Motor neuron (in vitro differentiated cells): ENCODE measurements around the gene CACNA1H. TPM values are rescaled to one million over a fixed set of nuclear protein-coding genes. Genes with fewer than 3 reads are reported as not detected.
A peak's percentile ranks its signal among the peaks of the same experiment; 100 is the strongest.
"Not testable (repeated sequence)": the region's sequence is repeated elsewhere in the genome, so short reads cannot be mapped to it uniquely, and the experiment has no call there.

Experiments used
- ATAC-seq, 8 experiments: fragments of 200-7000 bp; cut with Tn5 transposase; replicated peaks in 6 of 8; 2 replicates each; pipeline ENCODE4 v1.8.0; 2021; ENCODE audit warnings: mild to moderate bottlenecking in 8 of 8, moderate library complexity in 8 of 8
- H3K27ac ChIP-seq, 2 donors: fragments of 250-450 bp; sonication (Bioruptor Pico); 2 replicates each; pipeline ENCODE4 v1.9.0; 2021; ENCODE audit warnings: antibody characterized with exemption in 2 of 2, mild to moderate bottlenecking in 2 of 2, moderate library complexity in 1 of 2
- H3K4me1 ChIP-seq, 2 donors: fragments of 250-450 bp; sonication (Bioruptor Pico); replicated peaks in 1 of 2; 2 replicates each; pipeline ENCODE4 v1.6.1; 2021; ENCODE audit warnings: antibody characterized with exemption in 2 of 2, mild to moderate bottlenecking in 2 of 2, moderate library complexity in 1 of 2
- H3K4me3 ChIP-seq, 5 donors: fragments of 250-450 bp; sonication (Bioruptor Pico); 2 replicates each; pipeline ENCODE4 v1.9.0; 2021; ENCODE audit warnings: antibody characterized with exemption in 5 of 5, mild to moderate bottlenecking in 5 of 5, moderate library complexity in 4 of 5
- WGBS, 10 experiments: fragments of 450-650 bp; shearing (Covaris generic); methylation state at CpG; one replicate each; pipeline ENCODE4 v1.0.0; 2022; 5-methylcytosine and 5-hydroxymethylcytosine counted together
- in situ Hi-C, 9 experiments: fragments of 400-800 bp; cut with MboI; loops; one replicate each; pipeline ENCODE4 v1.15.0; 2021; ENCODE audit warnings: low sequenced_read_pairs in 9 of 9, low pct_unique_long_range_greater_than_20kb in 2 of 9; ENCODE audit not compliant: unreplicated experiment in 9 of 9
- total RNA-seq, 8 experiments: library from RNA; unstranded; fragments of 300-600 nt; gene quantifications; 2 replicates each; pipeline versions ENCODE4 v1.2.3 to v1.2.4, GENCODE V29; 2022

The CACNA1H gene
- total RNA-seq, 8 experiments from 2014 or later: 0.36 to 30.6 (median 20.9) TPM; not detected in 1

DNA sequence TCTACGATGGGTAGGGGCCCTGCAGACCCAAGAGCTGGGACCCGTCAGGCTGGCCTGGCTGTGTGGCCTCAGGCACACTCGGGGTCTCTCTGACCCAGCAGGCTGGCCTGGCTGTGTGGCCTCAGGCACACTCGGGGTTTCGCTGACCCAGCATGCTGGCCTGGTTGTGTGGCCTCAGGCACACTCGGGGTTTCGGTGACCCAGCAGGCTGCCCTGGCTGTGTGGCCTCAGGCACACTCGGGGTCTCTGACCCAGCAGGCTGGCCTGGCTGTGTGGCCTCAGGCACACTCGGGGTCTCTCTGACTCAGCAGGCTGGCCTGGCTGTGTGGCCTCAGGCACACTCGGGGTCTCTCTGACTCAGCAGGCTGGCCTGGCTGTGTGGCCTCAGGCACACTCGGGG is 37.9 kb downstream of the CACNA1H start:
- in situ Hi-C loops: loop anchor here in 2 of 9 experiments (10.0 kb wide), 1 partner anchor 76 kb away; no protein-coding TSS in a partner anchor
- 20 to 60% methylated on average over 1 of the region's 11 CpGs; no CpG with 5 or more reads in 8 of the 10 experiments for WGBS, 10 experiments
- H3K4me3 ChIP-seq, H3K27ac ChIP-seq, ATAC-seq: not testable (repeated sequence)
- peaks cover 35 to 41% of the 10 kb centered on the region in 2 donors for H3K4me1 ChIP-seq

DNA sequence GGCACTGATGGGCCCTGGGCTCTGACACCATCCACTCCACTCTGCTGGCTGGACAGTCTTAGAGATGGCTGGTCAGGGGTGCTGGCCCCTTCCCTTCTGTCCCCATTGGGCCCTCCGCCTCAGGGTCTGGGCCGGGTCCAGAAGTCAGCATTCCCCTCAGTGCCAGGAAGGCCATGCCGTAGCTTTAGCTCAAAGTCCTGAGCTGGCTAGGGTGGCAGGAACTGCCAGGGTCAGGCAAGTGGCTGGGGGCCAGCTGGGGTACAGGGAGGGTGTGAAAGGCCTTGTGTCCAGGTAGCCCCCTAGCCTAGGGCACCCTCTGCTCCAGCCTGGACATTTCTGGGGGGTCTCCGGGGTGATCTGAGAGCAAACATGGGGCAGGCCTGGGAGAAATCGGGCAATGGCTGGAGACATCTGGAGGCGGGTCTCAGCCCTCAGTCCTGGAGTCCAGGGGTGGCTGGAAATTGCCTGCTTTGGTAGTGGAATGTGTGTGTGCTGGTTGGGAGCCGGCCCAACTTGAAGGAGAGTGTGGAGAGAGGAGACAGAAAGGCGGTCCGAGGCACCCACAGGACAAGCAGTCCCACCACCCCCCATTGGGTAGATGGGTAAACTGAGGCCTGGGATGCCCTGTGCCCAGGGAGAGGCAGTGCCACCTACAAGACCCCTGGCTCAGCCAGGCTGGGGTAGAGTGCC is 39.6 kb downstream of the CACNA1H start:
- Histone ChIP-seq H3K4me3 (no peak overlapping the region), H3K4me1 (peaks cover 29 to 35% of the 10 kb centered on the region in 2 donors), H3K27ac (no peak overlapping the region)
- no peak for ATAC-seq
- in situ Hi-C loops: loop anchor here in 2 of 9 experiments (10.0 kb wide), 1 partner anchor 78 kb away; no protein-coding TSS in a partner anchor
- 35 to 100% (median 58%) methylated on average over 1 to 7 of the region's 9 CpGs; no CpG with 5 or more reads in 4 of the 10 experiments for WGBS, 10 experiments

DNA sequence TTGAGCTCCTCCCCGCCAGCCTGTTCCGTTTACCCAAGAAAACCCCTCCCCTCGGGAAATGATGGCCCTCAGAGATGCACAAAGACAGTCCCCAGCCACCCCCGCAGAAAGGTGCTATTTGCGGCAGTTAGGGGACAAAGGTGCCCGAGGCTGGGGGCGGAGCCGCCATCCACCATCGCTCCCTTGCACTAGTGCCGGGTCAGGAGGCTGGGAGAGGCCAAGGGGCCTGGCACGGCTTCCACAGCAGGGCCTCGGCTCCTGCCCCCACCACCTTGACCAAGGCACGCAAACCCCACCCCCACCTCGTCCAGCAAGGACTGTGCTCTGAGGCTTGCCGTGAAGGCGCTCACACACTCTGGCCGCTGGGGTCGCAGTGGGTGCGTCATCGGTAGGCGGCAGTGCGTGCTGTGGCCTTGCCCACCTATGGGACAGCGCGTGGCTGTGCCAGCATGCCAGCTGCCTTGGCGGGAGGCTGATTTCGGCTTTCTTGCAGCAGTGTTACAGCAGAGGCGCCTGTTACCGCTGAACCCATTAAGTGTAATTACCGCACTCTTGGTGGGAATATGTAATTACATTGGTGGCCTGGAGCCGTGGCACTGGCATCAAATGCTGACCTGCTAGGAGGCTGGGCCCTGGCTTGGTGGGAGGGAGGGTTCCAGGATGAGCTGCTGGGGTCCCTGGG is 40.4 kb downstream of the CACNA1H start:
- Histone ChIP-seq H3K27ac (peak overlapping the region in 1 of 2 donors; percentile 10), H3K4me3 (no peak overlapping the region), H3K4me1 (peaks cover 27 to 29% of the 10 kb centered on the region in 2 donors)
- in situ Hi-C loops: loop anchor here in 2 of 9 experiments (10.0 kb wide), 1 partner anchor 78 kb away; no protein-coding TSS in a partner anchor
- 40 to 98% (median 96%) methylated on average over 2 to 8 of the region's 30 CpGs; no CpG with 5 or more reads in 7 of the 10 experiments for WGBS, 10 experiments
- peak in 4 of 8 experiments; percentile 10 to 20 (median 19) for ATAC-seq

DNA sequence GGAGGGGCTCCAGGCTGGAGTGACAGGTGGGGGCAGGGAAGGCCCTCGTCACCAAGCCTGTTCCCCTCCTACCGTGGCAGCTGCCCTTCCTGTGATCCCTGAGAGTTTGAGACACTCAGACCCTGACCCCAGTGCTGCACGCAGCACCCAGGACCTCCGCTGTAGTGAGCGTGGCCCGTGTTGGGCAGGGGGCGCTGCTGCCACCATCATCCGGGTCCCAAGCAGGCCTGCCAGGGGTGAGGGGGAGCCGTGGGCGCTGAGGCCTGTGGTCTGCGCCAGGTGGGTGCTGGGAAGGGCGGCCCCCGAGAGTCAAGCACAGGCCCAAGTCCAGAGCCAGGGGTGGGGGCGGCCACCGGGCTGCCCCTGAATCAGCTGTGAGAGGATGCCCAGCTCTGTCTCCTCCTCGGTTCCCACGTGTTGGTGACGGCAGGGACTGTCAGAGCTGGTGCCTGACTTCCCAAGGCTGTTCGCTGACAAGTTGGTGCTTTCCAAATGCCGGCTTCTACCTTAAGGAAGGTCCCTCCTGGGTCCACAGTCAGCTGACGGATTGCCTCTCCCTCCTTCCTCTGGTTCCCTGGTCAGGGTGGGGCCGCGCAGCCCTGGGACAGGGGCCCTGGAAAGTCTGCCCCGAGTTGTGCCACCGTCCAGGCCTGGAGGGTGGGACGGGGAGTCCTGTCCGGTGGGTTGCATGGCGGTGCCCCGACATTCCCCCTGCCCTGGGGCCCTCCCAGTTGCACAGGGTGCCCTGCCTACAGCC is 41.1 kb downstream of the CACNA1H start:
- in situ Hi-C loops: loop anchor here in 2 of 9 experiments (10.0 kb wide), 1 partner anchor 79 kb away; no protein-coding TSS in a partner anchor
- peak overlapping the region in 1 of 2 donors; percentile 38 for H3K27ac ChIP-seq
- 17 to 60% (median 20%) methylated on average over 1 to 2 of the region's 29 CpGs; no CpG with 5 or more reads in 7 of the 10 experiments for WGBS, 10 experiments
- H3K4me1 ChIP-seq: peaks cover 21 to 22% of the 10 kb centered on the region in 2 donors
- no peak overlapping the region for H3K4me3 ChIP-seq
- ATAC-seq: peak in 5 of 8 experiments; percentile 15 to 28 (median 26)

DNA sequence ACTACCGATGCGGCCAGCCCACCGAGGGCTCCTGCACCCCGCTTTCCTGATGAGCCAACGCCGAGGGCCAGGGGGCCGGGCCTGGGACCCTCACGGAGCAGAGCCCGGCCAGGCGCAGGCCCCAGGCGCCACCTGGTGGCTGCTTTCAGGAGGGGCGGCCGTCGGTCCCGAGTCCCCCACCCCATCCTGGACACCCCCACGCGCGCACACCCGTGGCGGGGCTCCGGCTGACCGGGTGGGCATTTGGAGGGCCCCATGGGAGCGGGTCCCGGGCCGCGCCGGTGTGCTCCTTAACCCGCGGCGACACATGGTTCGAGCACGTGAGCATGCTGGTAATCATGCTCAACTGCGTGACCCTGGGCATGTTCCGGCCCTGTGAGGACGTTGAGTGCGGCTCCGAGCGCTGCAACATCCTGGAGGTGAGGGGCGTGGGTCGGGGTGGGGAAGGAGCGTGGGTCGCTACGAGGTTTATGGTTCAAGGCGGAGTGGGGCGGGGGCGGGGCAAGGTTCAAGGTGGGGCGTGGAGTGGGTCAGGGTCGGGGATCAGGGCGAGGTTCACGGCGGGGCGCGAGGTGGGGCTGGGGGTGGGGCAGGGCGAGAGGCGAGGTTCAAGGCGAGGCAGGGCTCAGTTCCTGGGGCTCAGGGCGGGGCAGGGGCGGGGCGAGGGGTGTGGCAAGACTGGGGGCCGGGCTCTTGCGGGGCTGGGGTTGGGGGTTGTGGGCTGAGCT is 41.9 kb downstream of the CACNA1H start:
- 0 to 20% (median 7%) methylated on average over 1 to 6 of the region's 61 CpGs; no CpG with 5 or more reads in 7 of the 10 experiments for WGBS, 10 experiments
- Histone ChIP-seq H3K27ac (peak overlapping the region in 1 of 2 donors; percentile 38), H3K4me1 (peaks cover 21% of the 10 kb centered on the region in 2 donors), H3K4me3 (no peak overlapping the region)
- peak in 5 of 8 experiments; percentile 46 to 61 (median 51) for ATAC-seq
- in situ Hi-C loops: loop anchor here in 2 of 9 experiments (10.0 kb wide), 1 partner anchor 80 kb away; no protein-coding TSS in a partner anchor

DNA sequence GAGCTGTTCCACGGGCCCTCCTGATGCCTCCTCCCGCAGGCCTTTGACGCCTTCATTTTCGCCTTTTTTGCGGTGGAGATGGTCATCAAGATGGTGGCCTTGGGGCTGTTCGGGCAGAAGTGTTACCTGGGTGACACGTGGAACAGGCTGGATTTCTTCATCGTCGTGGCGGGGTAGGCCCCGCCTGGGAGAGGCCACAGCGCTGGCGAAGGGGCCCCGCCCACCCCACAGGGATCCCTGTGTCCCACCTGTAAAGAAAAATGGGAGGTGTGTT is 42.4 kb downstream of the CACNA1H start:
- H3K4me1 ChIP-seq: peaks cover 21% of the 10 kb centered on the region in 2 donors
- H3K27ac ChIP-seq: no peak overlapping the region
- 92% methylated on average over 5 of the region's 14 CpGs; no CpG with 5 or more reads in 9 of the 10 experiments for WGBS, 10 experiments
- no peak overlapping the region for H3K4me3 ChIP-seq
- in situ Hi-C loops: loop anchor here in 2 of 9 experiments (10.0 kb wide), 1 partner anchor 81 kb away; no protein-coding TSS in a partner anchor
- ATAC-seq: no peak

DNA sequence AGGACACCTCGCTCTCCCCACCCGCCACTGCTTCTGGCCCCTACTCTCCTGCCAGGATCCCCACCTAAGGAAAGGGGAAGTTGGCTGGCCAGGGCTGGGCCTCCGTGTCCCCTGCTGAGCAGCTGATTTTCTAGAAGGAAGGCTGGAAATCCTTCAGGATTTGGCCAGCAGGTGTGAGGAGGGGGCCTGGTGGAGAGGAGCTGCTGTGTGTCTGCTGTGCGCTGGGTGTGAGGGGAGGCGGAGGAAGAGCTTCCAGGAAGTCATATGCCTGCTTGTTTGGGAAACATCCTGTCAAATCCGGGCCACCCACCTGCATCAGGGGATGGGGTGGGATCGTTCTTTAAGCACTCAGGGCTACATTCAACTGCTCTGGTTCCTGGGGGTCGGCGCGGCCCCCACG is 43.6 kb downstream of the CACNA1H start:
- H3K27ac ChIP-seq: no peak overlapping the region
- in situ Hi-C loops: loop anchor here in 2 of 9 experiments (10.0 kb wide), 1 partner anchor 82 kb away; no protein-coding TSS in a partner anchor
- H3K4me1 ChIP-seq: peaks cover 21% of the 10 kb centered on the region in 2 donors
- H3K4me3 ChIP-seq: no peak overlapping the region
- 25 to 100% (median 79%) methylated on average over 1 to 6 of the region's 11 CpGs; no CpG with 5 or more reads in 3 of the 10 experiments for WGBS, 10 experiments
- no peak for ATAC-seq

DNA sequence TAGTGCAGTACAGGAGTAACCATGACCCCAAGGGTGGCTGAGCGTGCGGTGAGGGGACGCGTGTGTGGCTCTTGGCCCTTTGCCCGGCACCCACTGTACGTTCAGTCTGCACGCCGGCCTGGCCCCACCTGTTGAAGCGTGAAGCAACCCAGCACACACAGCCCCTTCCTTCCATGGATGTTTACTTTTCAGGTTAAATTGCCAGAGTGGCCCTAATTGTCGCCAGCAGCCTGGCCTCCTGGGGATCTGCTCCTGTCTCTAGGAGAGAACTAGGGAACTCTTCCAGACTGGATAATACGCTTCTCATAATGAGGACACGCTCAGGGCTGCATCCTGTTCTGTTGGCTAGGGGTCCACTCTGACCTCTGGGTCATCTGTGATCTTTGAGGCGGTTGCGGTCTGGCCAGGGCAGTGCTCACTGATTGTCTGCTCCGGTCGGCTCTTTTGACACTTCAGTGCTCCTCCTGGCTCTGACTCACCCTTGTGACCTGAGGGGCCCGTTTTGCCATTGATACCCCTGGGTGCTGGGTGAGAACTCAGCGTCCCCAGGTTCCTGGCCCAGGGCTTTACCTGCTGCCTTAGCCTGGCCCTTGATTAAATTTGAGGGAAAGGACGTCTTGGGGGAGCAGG is 44.4 kb downstream of the CACNA1H start:
- H3K27ac ChIP-seq: no peak overlapping the region
- in situ Hi-C loops: loop anchor here in 2 of 9 experiments (10.0 kb wide), 1 partner anchor 83 kb away; no protein-coding TSS in a partner anchor
- no peak overlapping the region for H3K4me3 ChIP-seq
- H3K4me1 ChIP-seq: peaks cover 21% of the 10 kb centered on the region in 2 donors
- no peak for ATAC-seq
- WGBS, 10 experiments: 62 to 100% (median 85%) methylated on average over 1 to 11 of the region's 19 CpGs; no CpG with 5 or more reads in 3 of the 10 experiments

DNA sequence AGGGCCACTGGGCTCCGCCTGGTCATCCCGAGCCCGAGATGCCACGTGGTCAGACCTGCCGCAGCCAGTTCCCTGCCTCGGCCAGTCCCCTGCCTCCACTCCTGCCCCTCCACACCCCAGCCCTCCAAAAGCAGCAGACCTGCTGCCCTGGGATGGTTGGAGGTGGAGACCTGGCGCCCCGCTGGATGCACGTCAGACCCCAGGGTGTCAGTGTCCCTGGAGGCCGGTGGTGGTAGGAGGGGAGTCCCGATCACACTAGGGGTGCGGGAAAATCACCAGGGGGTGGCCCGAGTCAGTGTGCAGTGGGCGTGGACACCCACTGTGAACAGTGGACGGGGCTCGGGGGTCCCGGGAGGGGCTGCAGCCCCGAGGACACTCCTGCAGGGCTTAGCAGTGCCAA is 45.3 kb downstream of the CACNA1H start:
- WGBS, 10 experiments: 92 to 100% (median 100%) methylated on average over 1 to 4 of the region's 18 CpGs; no CpG with 5 or more reads in 6 of the 10 experiments
- Histone ChIP-seq H3K4me3 (no peak overlapping the region), H3K27ac (no peak overlapping the region), H3K4me1 (peaks cover 16% of the 10 kb centered on the region in 2 donors)
- in situ Hi-C loops: loop anchor here in 2 of 9 experiments (10.0 kb wide), 1 partner anchor 83 kb away; no protein-coding TSS in a partner anchor
- no peak for ATAC-seq

DNA sequence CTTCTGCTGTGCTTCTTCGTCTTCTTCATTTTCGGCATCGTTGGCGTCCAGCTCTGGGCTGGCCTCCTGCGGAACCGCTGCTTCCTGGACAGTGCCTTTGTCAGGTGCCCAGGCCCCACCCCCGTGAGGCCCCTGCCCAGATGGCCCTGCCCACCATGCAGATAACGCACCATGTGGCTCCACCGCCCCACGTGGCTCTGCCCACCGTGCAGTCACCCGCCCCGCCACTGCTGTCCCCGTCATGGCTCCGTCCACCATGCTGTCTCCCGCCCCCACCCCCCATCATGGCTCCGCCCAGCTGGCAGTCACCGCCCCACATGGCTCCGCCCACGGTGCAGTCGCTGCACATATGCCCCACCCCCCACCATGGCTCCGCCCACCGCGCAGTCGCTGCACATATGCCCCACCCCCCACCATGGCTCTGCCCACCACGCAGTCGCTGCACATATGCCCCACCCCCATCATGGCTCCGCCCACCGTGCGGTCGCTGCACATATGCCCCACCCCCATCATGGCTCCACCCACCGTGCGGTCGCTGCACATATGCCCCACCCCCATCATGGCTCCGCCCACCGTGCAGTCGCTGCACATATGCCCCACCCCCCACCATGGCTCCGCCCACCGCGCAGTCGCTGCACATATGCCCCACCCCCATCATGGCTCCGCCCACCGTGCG is 45.9 kb downstream of the CACNA1H start:
- H3K4me1 ChIP-seq: peaks cover 10% of the 10 kb centered on the region in 2 donors
- in situ Hi-C loops: loop anchor here in 2 of 9 experiments (10.0 kb wide), 1 partner anchor 84 kb away; no protein-coding TSS in a partner anchor
- H3K4me3 ChIP-seq, ATAC-seq, H3K27ac ChIP-seq: not testable (repeated sequence)
- WGBS, 10 experiments: no CpG with 5 or more reads among the region's 44 CpGs
